GM12878 (cell line): Measurements from ENCODE around the gene NOC2L. TPM values are rescaled to one million over a fixed set of nuclear protein-coding genes. Genes with fewer than 3 reads are reported as not detected.
"Not testable (repeated sequence)": the region's sequence is repeated elsewhere in the genome, so short reads cannot be mapped to it uniquely, and the experiment has no call there.

Experiments
- ATAC-seq: fragments of 200-7000 bp; cut with Tn5 transposase; 3 replicates; pipeline ENCODE4 v1.9.1; 2020; ENCODE audit warnings: mild to moderate bottlenecking, moderate library complexity
- BruUV-seq: library from RNA; stranded (reverse); fragments of 400-500 nt; replicated peaks from 2 replicates; lab custom pipeline; 2021; lab: Mats Ljungman, UMichigan
- CTCF ChIA-PET: fragments of 300-600 bp; sonication (Branson Sonifier 250); formaldehyde crosslinking; extraction: SDS; loops from one replicate; lab custom pipeline; 2021; ENCODE audit warnings: inconsistent platforms; lab: Yijun Ruan, JAX
- POLR2A ChIA-PET: fragments of 350-600 bp; formaldehyde crosslinking; extraction: SDS; loops from one replicate; lab custom pipeline; 2021; ENCODE audit warnings: inconsistent platforms; lab: Charles Lee
- RAD21 ChIA-PET: fragments of 300-600 bp; sonication (Branson Sonifier 250); formaldehyde crosslinking; loops from one replicate; lab custom pipeline; 2023; ENCODE audit warnings: antibody characterized with exemption; ENCODE audit not compliant: unreplicated experiment; lab: Charles Lee
- SMC1A ChIA-PET: fragments of 300-600 bp; sonication (Branson Sonifier 250); formaldehyde crosslinking; loops from one replicate; lab custom pipeline; 2023; ENCODE audit not compliant: unreplicated experiment, uncharacterized antibody; lab: Charles Lee
- DNase-seq: peaks from one replicate; pipeline ENCODE4 v3.0.0-alpha.2; 2011; ENCODE audit warnings: low read depth, low spot score
- FAIRE-seq: peaks from 3 replicates; lab custom pipeline; 2011; peaks lifted over from hg19 to GRCh38; lab: Jason Lieb, UNC
- H2AFZ ChIP-seq: 2 replicates; pipeline ENCODE4 v1.6.0; 2011; ENCODE audit warnings: low read depth, low read length, control low read depth; ENCODE audit not compliant: control insufficient read depth
- H3K27ac ChIP-seq: 2 replicates; pipeline ENCODE4 v1.5.1; 2011; ENCODE audit warnings: control low read depth; ENCODE audit not compliant: control insufficient read depth, insufficient read depth
- H3K27me3 ChIP-seq, 2 experiments: replicated peaks in 1 of 2; 2 replicates each; pipeline versions ENCODE4 v1.6.0 to v1.6.1; 2011; ENCODE audit warnings: low read length in 1 of 2; ENCODE audit not compliant: control insufficient read depth in 2 of 2, insufficient read depth in 2 of 2
- H3K36me3 ChIP-seq, 2 experiments: 2 replicates each; pipeline ENCODE4 v1.5.1; 2011; ENCODE audit warnings: low read length in 1 of 2; ENCODE audit not compliant: control insufficient read depth in 2 of 2, insufficient read depth in 2 of 2
- H3K4me1 ChIP-seq: 2 replicates; pipeline ENCODE4 v1.6.1; 2011; ENCODE audit warnings: mild to moderate bottlenecking, low read length, moderate library complexity, mixed read lengths; ENCODE audit not compliant: control insufficient read depth, insufficient read depth
- H3K4me2 ChIP-seq: 2 replicates; pipeline ENCODE4 v1.6.0; 2011; ENCODE audit warnings: control low read depth; ENCODE audit not compliant: control insufficient read depth, insufficient read depth
- H3K4me3 ChIP-seq: fragments of 200-600 bp; sonication (generic); 2 replicates; pipeline ENCODE4 v1.5.1; 2016
- H3K79me2 ChIP-seq: 2 replicates; pipeline ENCODE4 v1.6.0; 2011; ENCODE audit warnings: low read length; ENCODE audit not compliant: control insufficient read depth, insufficient read depth
- H3K9ac ChIP-seq: 2 replicates; pipeline ENCODE4 v1.8.0; 2011; ENCODE audit warnings: low read length, control low read depth, mixed read lengths; ENCODE audit not compliant: control insufficient read depth, insufficient read depth
- H3K9me3 ChIP-seq: replicated peaks from 3 replicates; pipeline ENCODE4 v1.5.1; 2011; ENCODE audit warnings: mild to moderate bottlenecking, low read length; ENCODE audit not compliant: control insufficient read depth, insufficient read depth
- H4K20me1 ChIP-seq: 2 replicates; pipeline ENCODE4 v1.6.0; 2011; ENCODE audit not compliant: control insufficient read depth, insufficient read depth
- JUND ChIP-seq: IDR thresholded peaks from 2 replicates; pipeline ENCODE4 v1.6.1; 2012; ENCODE audit warnings: low read depth, mild to moderate bottlenecking, low read length, improper control_type of control experiment, moderate library complexity
- POLR2AphosphoS5 ChIP-seq: IDR thresholded peaks from 2 replicates; pipeline ENCODE4 v1.6.1; 2011; ENCODE audit warnings: mild to moderate bottlenecking, low read length, inconsistent platforms
- ZNF24 ChIP-seq: fragments of 450-650 bp; IDR thresholded peaks from 2 replicates; pipeline ENCODE4 v1.6.1; 2017; ENCODE audit warnings: antibody characterized with exemption, mild to moderate bottlenecking
- ZNF384 ChIP-seq: IDR thresholded peaks from 2 replicates; pipeline ENCODE4 v1.6.1; 2012; ENCODE audit warnings: low read depth, mild to moderate bottlenecking, low read length, improper control_type of control experiment, borderline replicate concordance
- WGBS: methylation state at CpG from one replicate; pipeline ENCODE4 v1.1.6; 2016; ENCODE audit warnings: low lambda C conversion rate; ENCODE audit not compliant: insufficient replicate concordance, insufficient coverage; ENCODE audit errors: missing lambda C conversion rate; 5-methylcytosine and 5-hydroxymethylcytosine counted together
- in situ Hi-C: fragments of 300-500 bp; cut with MboI; formaldehyde crosslinking; loops from 9 replicates; pipeline ENCODE4 v1.14.3; 2018; ENCODE audit warnings: mixed read lengths
- intact Hi-C: fragments of 100-400 bp; cut with micrococcal nuclease; formaldehyde crosslinking; loops from one replicate; pipeline ENCODE4 v1.14.2; 2022; ENCODE audit not compliant: unreplicated experiment
- polyA plus RNA-seq, 11 experiments: library from polyadenylated mRNA; depleted of rRNA in 4 of 11; unstranded in 6 of 11; stranded (reverse) in 5 of 11; fragments of >200 nt; fragmentation: Nextera tagmentation in 4 of 11; fragmentation: Illumina TruSeq in 1 of 11; extraction: Ambion mirVana in 4 of 11; extraction: Trizol in 1 of 11; gene quantifications; 1 replicate in 1 of 11; 2 replicates in 10 of 11; pipeline versions ENCODE4 v1.2.1 to v1.2.3, GENCODE V29; 2011 to 2016; ENCODE audit warnings: inconsistent platforms in 2 of 11, missing spikeins in 2 of 11, low read depth in 1 of 11
- total RNA-seq, 4 experiments: library from RNA; depleted of rRNA in 3 of 4; stranded (reverse); fragments of >200 nt in 3 of 4; fragmentation: Illumina TruSeq in 1 of 4; extraction: Trizol in 1 of 4; gene quantifications; 2 replicates each; pipeline versions ENCODE4 v1.2.1 to v1.2.3, GENCODE V29; 2013 to 2021

NOC2L gene
- total and polyA plus RNA-seq, 10 of the 15 experiments (the other 5 are each of a cell fraction or from before 2014, with no cell fraction given) = 1.3 to 171 (median 64.3) TPM

DNA sequence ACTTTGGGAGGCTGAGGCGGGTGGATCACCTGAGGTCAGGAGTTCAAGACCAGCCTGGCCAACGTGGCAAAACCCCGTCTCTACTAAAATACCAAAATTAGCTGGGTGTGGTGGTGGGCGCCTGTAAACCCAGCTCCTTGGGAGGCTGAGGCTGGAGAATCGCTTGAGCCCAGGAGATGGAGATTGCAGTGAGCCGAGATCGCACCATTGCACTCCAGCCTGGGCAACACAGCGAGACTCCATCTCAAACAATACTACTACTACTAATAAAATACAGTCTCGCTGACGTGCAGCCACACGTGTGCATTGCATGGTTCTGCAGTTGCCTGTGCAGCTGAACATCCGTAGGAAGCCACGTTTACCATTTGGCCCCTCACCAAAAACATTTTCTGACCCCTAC is 12.2 kb downstream of the NOC2L start:
- H3K9me3 ChIP-seq, FAIRE-seq, H3K9ac ChIP-seq, ATAC-seq, H3K27ac ChIP-seq, H3K27me3 ChIP-seq, H3K4me2 ChIP-seq, H2AFZ ChIP-seq, H3K4me3 ChIP-seq, DNase-seq, H3K79me2 ChIP-seq, intact Hi-C loops, in situ Hi-C loops, RAD21 ChIA-PET, SMC1A ChIA-PET, BruUV-seq, H3K4me1 ChIP-seq, POLR2A ChIA-PET, CTCF ChIA-PET, H4K20me1 ChIP-seq: not testable (repeated sequence)
- peaks cover 16 to 32% of the 10 kb centered on the region in 2 experiments for H3K36me3 ChIP-seq
- WGBS = 93% methylated on average over 13 of the region's 13 CpGs

DNA sequence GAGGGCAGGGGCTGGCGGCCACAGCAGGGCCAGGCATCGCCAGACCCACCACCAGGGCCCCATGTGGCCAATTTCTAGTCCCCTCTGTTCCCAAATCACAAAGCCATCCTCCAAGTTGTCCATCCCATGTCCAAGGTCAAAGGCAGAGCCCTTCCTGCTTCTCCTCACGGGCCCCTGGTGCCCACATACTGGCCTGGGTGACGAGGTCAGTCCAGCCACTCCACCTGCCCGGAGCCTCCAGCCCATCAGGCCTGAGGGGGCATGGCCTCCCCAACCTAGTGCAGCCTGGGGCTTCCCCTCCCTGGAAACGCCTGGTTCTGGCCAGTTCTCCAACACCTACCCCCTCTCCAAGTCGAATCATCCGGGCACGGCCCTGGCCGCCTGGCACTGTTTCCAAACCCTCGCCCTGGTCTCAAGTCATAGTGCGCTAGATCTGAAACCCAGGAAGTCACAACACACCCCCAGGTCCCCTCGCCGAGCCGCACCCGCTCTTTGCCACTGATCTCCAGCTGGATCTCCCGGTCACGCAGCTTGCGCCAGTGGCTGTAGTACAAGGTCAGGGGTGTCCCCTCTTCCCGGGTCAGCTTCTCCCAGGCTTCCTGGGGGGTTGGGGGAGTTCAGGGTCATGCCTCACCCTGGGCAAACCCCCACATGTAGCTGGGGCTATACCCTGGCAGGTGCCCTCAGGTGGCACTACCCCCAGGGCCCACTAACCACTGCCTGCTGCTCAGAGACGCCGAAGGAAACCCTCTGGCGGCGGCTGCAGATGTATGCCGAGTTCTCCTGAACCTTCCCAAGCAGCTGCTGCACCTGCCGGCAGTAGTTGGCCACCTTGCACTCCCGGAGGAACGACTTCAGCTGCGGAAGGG is 13.1 kb downstream of the NOC2L start:
- Histone ChIP-seq H3K9ac (no peak overlapping the region), H4K20me1 (peaks cover 5% of the 10 kb centered on the region), H2AFZ (no peak overlapping the region), H3K4me1 (peaks cover 4% of the 10 kb centered on the region; the same call in 1 of the 2 replicates), H3K4me2 (no peak overlapping the region), H3K9me3 (no peaks in the 10 kb centered on the region), H3K36me3 (peaks cover 13 to 24% of the 10 kb centered on the region in 2 experiments), H3K79me2 (no peaks in the 10 kb centered on the region), H3K27ac (no peak overlapping the region), H3K27me3 (peaks cover 1 to 5% of the 10 kb centered on the region in 2 experiments; a peak in 3 of 4 replicates), H3K4me3 (no peak overlapping the region)
- BruUV-seq = no TSS peak
- no peak for FAIRE-seq
- intact Hi-C loops = no loop called here
- SMC1A ChIA-PET = no interaction called here
- POLR2A ChIA-PET = no interaction called here
- no peak for ATAC-seq
- CTCF ChIA-PET = no interaction called here
- TF ChIP-seq ZNF24 (no peak), POLR2AphosphoS5 (no peak), JUND (no peak), ZNF384 (no peak)
- WGBS = 95% methylated on average over 29 of the region's 29 CpGs
- RAD21 ChIA-PET = no interaction called here
- DNase-seq = no peak
- in situ Hi-C loops = no loop called here
